Heart left ventricle (tissue), 13 donors: ENCODE measurements around the gene CTRB2.

Experiments
- POLR2A ChIP-seq, 2 donors: fragments of 450-650 bp; IDR thresholded peaks; one replicate each; pipeline ENCODE4 v1.6.1; 2017; ENCODE audit warnings: antibody characterized with exemption in 2 of 2, mild to moderate bottlenecking in 2 of 2, moderate library complexity in 2 of 2
- TF ChIP-seq, protein P1 (sequence below), 12 donors: fragments of 200-600 bp; sonication (generic) in 4 of 12; IDR thresholded peaks; one replicate each; pipeline versions ENCODE4 v1.5.0 to v1.8.0; 2018 to 2022; ENCODE audit warnings: antibody characterized with exemption in 12 of 12, mild to moderate bottlenecking in 5 of 12
- donor health status: ischemic (EF 13 %, LVEDD 7.1; RV severe dilation, severe dysfunction).
- donor health status: DM: no; HTN: yes; CAD: no.
- donor health status: DM: no; HTN: no; CAD: no.
- donor health status: ischemic (EF 25% LVEDD 6.9; RV normal size, moderate dysfunction).
- donor health status: ischemic (EF 25% LVEDD 5.7; RV mildly dilated, moderate dysfunction).
- donor health status: ischemic (EF 35%, LVEDD 5.7; RV mildly dilated, moderate dysfunction).
- donor health status: nonischemic (EF 11% LVEDD 7.7; RV severe dilation, severe dysfunction).
- donor health status: DM: yes; HTN: yes; CAD: no.
- donor health status: PGD.
- donor health status: ischemic (EF 29% LVEDD 5.4; RV normal size, mild dysfunction).
- donor health status: nonischemic (EF 23%, LVEDD 6.1; RV moderate dilation, normal function).

DNA sequence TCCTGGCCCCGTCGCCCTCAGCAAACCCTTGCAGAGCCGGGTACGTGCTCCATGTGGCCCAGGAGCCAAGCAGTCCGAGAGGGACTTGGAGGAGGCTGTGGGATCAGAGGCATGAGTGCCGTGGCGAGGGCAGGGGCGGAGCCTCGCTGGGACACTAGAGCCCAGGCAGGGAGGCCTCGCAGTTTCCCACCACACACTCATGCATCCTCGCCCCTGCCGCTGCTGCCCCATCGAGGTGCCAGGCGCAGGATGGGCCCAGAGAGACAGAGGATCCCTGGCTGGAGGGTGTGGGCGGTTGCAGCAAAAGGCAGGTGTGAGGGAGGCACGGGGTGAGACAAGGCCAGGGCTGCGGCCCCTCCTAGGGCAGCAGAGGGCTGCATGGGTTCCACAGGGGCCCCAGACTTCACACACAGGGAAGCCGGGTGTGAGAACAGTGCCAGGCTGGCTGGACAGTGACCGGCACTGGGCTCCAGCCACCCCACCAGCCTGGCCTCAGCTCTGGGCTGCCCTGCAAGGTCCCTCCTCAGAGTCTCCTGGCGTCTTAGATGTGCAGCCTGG is 36.8 kb upstream of the CTRB2 start:
- TF ChIP-seq POLR2A (IDR thresholded peaks at IDR 0.05) = no peak
- TF ChIP-seq, protein P1, sequence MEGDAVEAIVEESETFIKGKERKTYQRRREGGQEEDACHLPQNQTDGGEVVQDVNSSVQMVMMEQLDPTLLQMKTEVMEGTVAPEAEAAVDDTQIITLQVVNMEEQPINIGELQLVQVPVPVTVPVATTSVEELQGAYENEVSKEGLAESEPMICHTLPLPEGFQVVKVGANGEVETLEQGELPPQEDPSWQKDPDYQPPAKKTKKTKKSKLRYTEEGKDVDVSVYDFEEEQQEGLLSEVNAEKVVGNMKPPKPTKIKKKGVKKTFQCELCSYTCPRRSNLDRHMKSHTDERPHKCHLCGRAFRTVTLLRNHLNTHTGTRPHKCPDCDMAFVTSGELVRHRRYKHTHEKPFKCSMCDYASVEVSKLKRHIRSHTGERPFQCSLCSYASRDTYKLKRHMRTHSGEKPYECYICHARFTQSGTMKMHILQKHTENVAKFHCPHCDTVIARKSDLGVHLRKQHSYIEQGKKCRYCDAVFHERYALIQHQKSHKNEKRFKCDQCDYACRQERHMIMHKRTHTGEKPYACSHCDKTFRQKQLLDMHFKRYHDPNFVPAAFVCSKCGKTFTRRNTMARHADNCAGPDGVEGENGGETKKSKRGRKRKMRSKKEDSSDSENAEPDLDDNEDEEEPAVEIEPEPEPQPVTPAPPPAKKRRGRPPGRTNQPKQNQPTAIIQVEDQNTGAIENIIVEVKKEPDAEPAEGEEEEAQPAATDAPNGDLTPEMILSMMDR (IDR thresholded peaks at IDR 0.05) = no peak
